Hepatocyte (in vitro differentiated cells): ENCODE measurements around the gene HCN2. TPM values are rescaled to one million over a fixed set of nuclear protein-coding genes. Genes with fewer than 3 reads are reported as not detected.

ENCODE experiments used
- DNase-seq: peaks from one replicate; pipeline ENCODE4 v3.0.0-alpha.2; 2016; ENCODE audit warnings: low spot score
- H2AFZ ChIP-seq: fragments of 200-600 bp; sonication (generic); 2 replicates; pipeline ENCODE4 v1.6.0; 2016; ENCODE audit warnings: antibody characterized with exemption, mild to moderate bottlenecking
- H3K27ac ChIP-seq: fragments of 200-600 bp; sonication (generic); 2 replicates; pipeline ENCODE4 v1.5.1; 2016; ENCODE audit warnings: mild to moderate bottlenecking
- H3K27me3 ChIP-seq: fragments of 200-600 bp; sonication (generic); 2 replicates; pipeline ENCODE4 v1.6.1; 2016
- H3K36me3 ChIP-seq: fragments of 200-600 bp; sonication (generic); replicated peaks from 2 replicates; pipeline ENCODE4 v1.5.1; 2016; ENCODE audit warnings: low read depth; ENCODE audit not compliant: insufficient read depth
- H3K4me1 ChIP-seq: fragments of 200-600 bp; sonication (generic); 2 replicates; pipeline ENCODE4 v1.5.1; 2016; ENCODE audit warnings: mild to moderate bottlenecking, moderate library complexity; ENCODE audit not compliant: insufficient read depth
- H3K4me2 ChIP-seq: fragments of 200-600 bp; sonication (generic); 2 replicates; pipeline ENCODE4 v1.6.0; 2016
- H3K4me3 ChIP-seq: fragments of 200-600 bp; sonication (generic); 2 replicates; pipeline ENCODE4 v1.5.1; 2016; ENCODE audit warnings: mild to moderate bottlenecking
- H3K79me2 ChIP-seq: fragments of 200-600 bp; sonication (generic); 2 replicates; pipeline ENCODE4 v1.6.0; 2017; ENCODE audit warnings: mild to moderate bottlenecking
- H3K9me2 ChIP-seq: fragments of 200-600 bp; sonication (generic); replicated peaks from 2 replicates; pipeline ENCODE4 v1.6.0; 2017; ENCODE audit warnings: mild to moderate bottlenecking; ENCODE audit not compliant: insufficient read depth
- H3K9me3 ChIP-seq: fragments of 200-600 bp; sonication (generic); 2 replicates; pipeline ENCODE4 v1.5.1; 2016; ENCODE audit warnings: low read depth, mild to moderate bottlenecking
- H4K20me1 ChIP-seq: fragments of 200-600 bp; sonication (generic); 2 replicates; pipeline ENCODE4 v1.6.0; 2016; ENCODE audit warnings: mild to moderate bottlenecking; ENCODE audit not compliant: insufficient read depth, poor library complexity, severe bottlenecking
- CTCF ChIP-seq: fragments of 200-600 bp; sonication (generic); IDR thresholded peaks from 2 replicates; pipeline ENCODE4 v1.5.1; 2016; ENCODE audit warnings: antibody characterized with exemption, mild to moderate bottlenecking; ENCODE audit not compliant: poor library complexity
- EZH2 ChIP-seq: fragments of 200-600 bp; sonication (generic); IDR thresholded peaks from 2 replicates; pipeline ENCODE4 v1.6.1; 2016; ENCODE audit warnings: antibody characterized with exemption, mild to moderate bottlenecking, borderline replicate concordance
- EZH2phosphoT487 ChIP-seq: fragments of 200-600 bp; sonication (generic); IDR thresholded peaks from one replicate; pipeline ENCODE4 v1.6.1; 2018; ENCODE audit warnings: antibody characterized with exemption, mild to moderate bottlenecking, low read depth, moderate library complexity; ENCODE audit not compliant: unreplicated experiment, severe bottlenecking
- WGBS: methylation state at CpG from one replicate; pipeline ENCODE4 v1.1.6; 2016; ENCODE audit warnings: low lambda C conversion rate; ENCODE audit errors: missing lambda C conversion rate; 5-methylcytosine and 5-hydroxymethylcytosine counted together
- polyA plus RNA-seq: library from polyadenylated mRNA; unstranded; fragments of >200 nt; fragmentation: Nextera tagmentation; extraction: Ambion mirVana; gene quantifications from 2 replicates; pipeline ENCODE4 v1.2.1, GENCODE V29; 2016
- total RNA-seq: library from RNA; depleted of rRNA; stranded (reverse); fragments of >200 nt; gene quantifications from 2 replicates; pipeline ENCODE4 v1.2.3, GENCODE V29; 2014

Gene HCN2
- total and polyA plus RNA-seq, 2 experiments from 2014 or later, result 0.16 to 0.30 TPM

- H3K36me3 ChIP-seq, result no peaks in the 10 kb centered on the region
- H3K27ac ChIP-seq, result no peak overlapping the region
- no peak overlapping the region for H2AFZ ChIP-seq
- no peak overlapping the region for H3K4me3 ChIP-seq
- no peaks in the 10 kb centered on the region for H3K4me1 ChIP-seq
- no peaks in the 10 kb centered on the region for H3K9me2 ChIP-seq
- H3K27me3 ChIP-seq, result peaks cover 35% of the 10 kb centered on the region
- no peaks in the 10 kb centered on the region for H3K79me2 ChIP-seq
- DNase-seq, result no peak
- H3K9me3 ChIP-seq, result no peaks in the 10 kb centered on the region
- H4K20me1 ChIP-seq, result no peaks in the 10 kb centered on the region
- TF ChIP-seq EZH2, result no peak
- TF ChIP-seq CTCF, result no peak
- no peak for TF ChIP-seq EZH2phosphoT487
- H3K4me2 ChIP-seq, result no peak overlapping the region
- 91% methylated on average over 17 of the region's 18 CpGs for WGBS
These were observed 3.4 kb downstream of the HCN2 start for GRCh38 chr19:593055-593454.

GRCh38 chr19:593505-593904 is 3.8 kb downstream of the HCN2 start:
- H3K4me2 ChIP-seq, result no peak overlapping the region
- no peaks in the 10 kb centered on the region for H3K79me2 ChIP-seq
- H3K9me3 ChIP-seq, result no peaks in the 10 kb centered on the region
- WGBS, result 70% methylated on average over 9 of the region's 9 CpGs
- no peaks in the 10 kb centered on the region for H4K20me1 ChIP-seq
- H3K36me3 ChIP-seq, result no peaks in the 10 kb centered on the region
- DNase-seq, result no peak
- H3K9me2 ChIP-seq, result no peaks in the 10 kb centered on the region
- no peak overlapping the region for H2AFZ ChIP-seq
- no peak overlapping the region for H3K4me3 ChIP-seq
- no peaks in the 10 kb centered on the region for H3K4me1 ChIP-seq
- peaks cover 31% of the 10 kb centered on the region for H3K27me3 ChIP-seq
- no peak for TF ChIP-seq EZH2phosphoT487
- TF ChIP-seq CTCF, result no peak
- TF ChIP-seq EZH2, result no peak
- no peak overlapping the region for H3K27ac ChIP-seq

GRCh38 chr19:594265-594870 is 4.7 kb downstream of the HCN2 start:
- 85% methylated on average over 23 of the region's 24 CpGs for WGBS
- TF ChIP-seq EZH2 (no peak), EZH2phosphoT487 (no peak), CTCF (no peak)
- Histone ChIP-seq H3K27ac (no peak overlapping the region), H3K36me3 (no peaks in the 10 kb centered on the region), H3K9me3 (no peaks in the 10 kb centered on the region), H3K4me1 (no peaks in the 10 kb centered on the region), H2AFZ (no peak overlapping the region), H3K4me3 (no peak overlapping the region), H3K4me2 (no peak overlapping the region), H3K9me2 (no peaks in the 10 kb centered on the region), H3K27me3 (peaks cover 22% of the 10 kb centered on the region), H4K20me1 (no peaks in the 10 kb centered on the region), H3K79me2 (no peaks in the 10 kb centered on the region)
- no peak for DNase-seq
